HEK293T (cell line): ENCODE data around the gene STAT4.

Experiments
- CTCF ChIA-PET: fragments of 350-600 bp; formaldehyde crosslinking; extraction: SDS; loops from one replicate; lab custom pipeline; 2021; ENCODE audit warnings: antibody characterized with exemption, inconsistent platforms; lab: Yijun Ruan, JAX
- POLR2A ChIA-PET: fragments of 350-600 bp; formaldehyde crosslinking; extraction: SDS; loops from one replicate; lab custom pipeline; 2020; ENCODE audit warnings: antibody characterized with exemption, inconsistent platforms; lab: Yijun Ruan, JAX
- DNase-seq: peaks from one replicate; pipeline ENCODE4 v3.0.0; 2012; ENCODE audit warnings: mixed read lengths; ENCODE audit errors: extremely low spot score
- ARNT ChIP-seq: fragments of 450-650 bp; IDR thresholded peaks from 2 replicates; pipeline ENCODE4 v1.6.1; 2017; ENCODE audit warnings: mild to moderate bottlenecking
- BHLHE40 ChIP-seq: fragments of 450-650 bp; IDR thresholded peaks from 2 replicates; pipeline ENCODE4 v1.6.1; 2016; ENCODE audit warnings: mild to moderate bottlenecking, moderate library complexity, borderline replicate concordance
- CTBP1 ChIP-seq: fragments of 450-650 bp; IDR thresholded peaks from 2 replicates; pipeline ENCODE4 v1.6.1; 2016; ENCODE audit warnings: borderline replicate concordance
- ELF4 ChIP-seq: fragments of 450-650 bp; IDR thresholded peaks from 2 replicates; pipeline ENCODE4 v1.6.1; 2017; ENCODE audit warnings: antibody characterized with exemption
- FOXA1 ChIP-seq: fragments of 450-650 bp; IDR thresholded peaks from 2 replicates; pipeline ENCODE4 v1.6.1; 2016; ENCODE audit warnings: mild to moderate bottlenecking
- FOXK2 ChIP-seq: fragments of 450-650 bp; IDR thresholded peaks from 2 replicates; pipeline ENCODE4 v1.6.1; 2016; ENCODE audit warnings: mild to moderate bottlenecking
- FOXM1 ChIP-seq: fragments of 450-650 bp; IDR thresholded peaks from 2 replicates; pipeline ENCODE4 v1.6.1; 2017; ENCODE audit warnings: mild to moderate bottlenecking, borderline replicate concordance
- HDGF ChIP-seq: fragments of 450-650 bp; IDR thresholded peaks from 2 replicates; pipeline ENCODE4 v1.6.1; 2017; ENCODE audit warnings: antibody characterized with exemption, borderline replicate concordance
- L3MBTL2 ChIP-seq: fragments of 450-650 bp; conservative IDR thresholded peaks from 2 replicates; pipeline ENCODE4 v1.6.1; 2016; ENCODE audit warnings: mild to moderate bottlenecking
- LEF1 ChIP-seq: fragments of 450-650 bp; IDR thresholded peaks from 2 replicates; pipeline ENCODE4 v1.6.1; 2017; ENCODE audit warnings: mild to moderate bottlenecking, borderline replicate concordance
- NFRKB ChIP-seq: fragments of 450-650 bp; IDR thresholded peaks from 2 replicates; pipeline ENCODE4 v1.6.1; 2016; ENCODE audit warnings: mild to moderate bottlenecking, moderate library complexity
- PKNOX1 ChIP-seq: fragments of 450-650 bp; IDR thresholded peaks from 2 replicates; pipeline ENCODE4 v1.6.1; 2016
- SP1 ChIP-seq: fragments of 450-650 bp; IDR thresholded peaks from 2 replicates; pipeline ENCODE4 v1.6.1; 2017
- SUZ12 ChIP-seq: fragments of 450-650 bp; IDR thresholded peaks from 2 replicates; pipeline ENCODE4 v1.6.1; 2016; ENCODE audit warnings: mild to moderate bottlenecking
- TARDBP ChIP-seq: fragments of 450-650 bp; IDR thresholded peaks from 2 replicates; pipeline ENCODE4 v1.6.1; 2016
- ZNF384 ChIP-seq: fragments of 450-650 bp; IDR thresholded peaks from 2 replicates; pipeline ENCODE4 v1.6.1; 2016

STAT4 gene

GRCh38 chr2:191086706-191087105 lies 64.1 kb downstream of the STAT4 start:
- no peak for TF ChIP-seq BHLHE40
- TF ChIP-seq ELF4 = no peak
- no peak for TF ChIP-seq LEF1
- TF ChIP-seq FOXM1 = no peak
- no peak for TF ChIP-seq ZNF384
- TF ChIP-seq ARNT = no peak
- TF ChIP-seq NFRKB = no peak
- TF ChIP-seq TARDBP = no peak
- no peak for TF ChIP-seq PKNOX1
- no peak for TF ChIP-seq HDGF
- TF ChIP-seq SP1 = no peak
- no peak for TF ChIP-seq SUZ12
- ChIA-PET CTCF (no interaction called here), POLR2A (no interaction called here)
- no peak for DNase-seq

GRCh38 chr2:191083540-191083939 lies 67.3 kb downstream of the STAT4 start:
- no peak for DNase-seq
- CTCF ChIA-PET = no interaction called here
- TF ChIP-seq ELF4 (no peak), SUZ12 (no peak), TARDBP (no peak), L3MBTL2 (no peak), FOXK2 (no peak), SP1 (no peak), LEF1 (no peak), ZNF384 (no peak), NFRKB (no peak), ARNT (no peak), CTBP1 (no peak)
- POLR2A ChIA-PET = no interaction called here

- POLR2A ChIA-PET = no interaction called here
- no peak for DNase-seq
- TF ChIP-seq FOXM1 (no peak), TARDBP (no peak), ZNF384 (no peak), ARNT (no peak), FOXA1 (no peak), SP1 (no peak), FOXK2 (no peak)
- CTCF ChIA-PET = interaction anchor here (0.6 kb wide), 1 partner anchor 443 kb away, joined by 3 read pairs; no protein-coding TSS in a partner anchor
Observed at GRCh38 chr2:191082321-191082720, 68.5 kb downstream of the STAT4 start.

GRCh38 chr2:191081411-191082155 lies 69.2 kb downstream of the STAT4 start:
- TF ChIP-seq ELF4 (no peak), L3MBTL2 (no peak), FOXA1 (no peak), TARDBP (no peak), PKNOX1 (no peak), SP1 (no peak), ARNT (no peak), ZNF384 (no peak), CTBP1 (no peak), NFRKB (no peak), LEF1 (no peak), FOXM1 (no peak), FOXK2 (no peak)
- ChIA-PET CTCF (no interaction called here), POLR2A (no interaction called here)
- DNase-seq = no peak

GRCh38 chr2:191078165-191078867 lies 72.5 kb downstream of the STAT4 start:
- TF ChIP-seq BHLHE40 (no peak), FOXM1 (no peak), ELF4 (no peak), CTBP1 (no peak), HDGF (no peak), LEF1 (no peak), TARDBP (no peak), NFRKB (no peak), FOXK2 (no peak)
- no peak for DNase-seq
- ChIA-PET CTCF (no interaction called here), POLR2A (no interaction called here)

- CTCF ChIA-PET = interaction anchor here (1.4 kb wide), 1 partner anchor 19 kb away, joined by 7 read pairs; no protein-coding TSS in a partner anchor
- TF ChIP-seq ELF4 (no peak), PKNOX1 (no peak), SP1 (no peak), FOXK2 (no peak), CTBP1 (no peak), LEF1 (no peak), FOXA1 (no peak), ARNT (no peak), TARDBP (no peak), NFRKB (no peak), HDGF (no peak)
- no peak for DNase-seq
- POLR2A ChIA-PET = no interaction called here
Observed at GRCh38 chr2:191070276-191070675, 80.5 kb downstream of the STAT4 start.
